GM23248 (cell line): ENCODE data around the gene EME2.

Experiments used
- EZH2 ChIP-seq: fragments of 200-600 bp; sonication (generic); IDR thresholded peaks from 2 replicates; pipeline ENCODE4 v1.6.1; 2018; ENCODE audit warnings: antibody characterized with exemption, mild to moderate bottlenecking; ENCODE audit not compliant: insufficient read depth, poor library complexity, severe bottlenecking
- EZH2phosphoT487 ChIP-seq: fragments of 200-600 bp; sonication (generic); IDR thresholded peaks from 2 replicates; pipeline ENCODE4 v1.6.1; 2018; ENCODE audit warnings: antibody characterized with exemption, moderate library complexity, mild to moderate bottlenecking, low read depth; ENCODE audit not compliant: insufficient read depth

GRCh38 chr16:1766231-1766630 is 6.4 kb upstream of the EME2 start:
- no peak for TF ChIP-seq EZH2
- TF ChIP-seq EZH2phosphoT487 = no peak
